ENCODE measurements around the gene TYRP1.

Gene TYRP1

GRCh38 chr9:12737871-12738270 is 44.7 kb downstream of the TYRP1 start:
- no peak for DNase-seq

- no peak for DNase-seq
Observed at GRCh38 chr9:12739014-12739652, 45.9 kb downstream of the TYRP1 start.

GRCh38 chr9:12740845-12741244 is 47.7 kb downstream of the TYRP1 start:
- DNase-seq, result peak in 1 of 2 donors; percentile 5

GRCh38 chr9:12748016-12748415 is 54.8 kb downstream of the TYRP1 start:
- DNase-seq, result no peak

- no peak for DNase-seq
Observed at GRCh38 chr9:12748954-12749353, 55.8 kb downstream of the TYRP1 start.

GRCh38 chr9:12753931-12754330 is 60.7 kb downstream of the TYRP1 start:
- no peak for DNase-seq

GRCh38 chr9:12759761-12760160 is 66.6 kb downstream of the TYRP1 start:
- no peak for DNase-seq
